ENCODE measurements around the gene CHST11. TPM values are rescaled to one million over a fixed set of nuclear protein-coding genes. Genes with fewer than 3 reads are reported as not detected.

Gene CHST11
- total RNA-seq, 1 donor from 2014 or later, result 6.0 TPM

DNA sequence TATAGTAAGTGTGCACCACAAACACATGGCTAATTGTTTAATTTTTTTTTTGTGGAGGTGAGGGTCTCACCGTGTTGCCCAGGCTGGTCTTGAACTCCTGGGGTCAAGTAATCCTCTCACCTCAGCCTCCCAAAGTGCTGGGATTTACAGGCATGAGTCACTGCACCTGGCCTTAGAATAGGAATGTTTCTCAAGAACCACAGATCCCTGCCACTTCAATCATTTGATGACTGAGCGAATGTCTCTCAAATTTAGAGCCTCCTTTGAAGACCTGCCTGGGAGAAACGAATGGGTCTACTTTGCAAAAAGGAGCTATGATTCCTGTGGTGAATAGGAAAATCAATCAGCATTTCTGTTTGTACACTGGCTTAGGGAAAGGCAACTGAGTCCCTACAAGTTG, 33.5 kb upstream of the CHST11 start:
- Histone ChIP-seq H3K27me3 (ENCODE audit: low read depth) (no peaks in the 10 kb centered on the region), H3K9me3 (replicated peaks) (peaks cover 4% of the 10 kb centered on the region), H3K4me3 (no peak overlapping the region), H3K4me1 (no peaks in the 10 kb centered on the region), H3K36me3 (no peaks in the 10 kb centered on the region), H3K27ac (replicated peaks) (no peak overlapping the region)
- intact Hi-C loops (cut with micrococcal nuclease), result no loop called here
- TF ChIP-seq, protein P1, sequence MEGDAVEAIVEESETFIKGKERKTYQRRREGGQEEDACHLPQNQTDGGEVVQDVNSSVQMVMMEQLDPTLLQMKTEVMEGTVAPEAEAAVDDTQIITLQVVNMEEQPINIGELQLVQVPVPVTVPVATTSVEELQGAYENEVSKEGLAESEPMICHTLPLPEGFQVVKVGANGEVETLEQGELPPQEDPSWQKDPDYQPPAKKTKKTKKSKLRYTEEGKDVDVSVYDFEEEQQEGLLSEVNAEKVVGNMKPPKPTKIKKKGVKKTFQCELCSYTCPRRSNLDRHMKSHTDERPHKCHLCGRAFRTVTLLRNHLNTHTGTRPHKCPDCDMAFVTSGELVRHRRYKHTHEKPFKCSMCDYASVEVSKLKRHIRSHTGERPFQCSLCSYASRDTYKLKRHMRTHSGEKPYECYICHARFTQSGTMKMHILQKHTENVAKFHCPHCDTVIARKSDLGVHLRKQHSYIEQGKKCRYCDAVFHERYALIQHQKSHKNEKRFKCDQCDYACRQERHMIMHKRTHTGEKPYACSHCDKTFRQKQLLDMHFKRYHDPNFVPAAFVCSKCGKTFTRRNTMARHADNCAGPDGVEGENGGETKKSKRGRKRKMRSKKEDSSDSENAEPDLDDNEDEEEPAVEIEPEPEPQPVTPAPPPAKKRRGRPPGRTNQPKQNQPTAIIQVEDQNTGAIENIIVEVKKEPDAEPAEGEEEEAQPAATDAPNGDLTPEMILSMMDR (IDR thresholded peaks at IDR 0.05; ENCODE audit: borderline replicate concordance), result no peak
- DNase-seq, result no peak

DNA sequence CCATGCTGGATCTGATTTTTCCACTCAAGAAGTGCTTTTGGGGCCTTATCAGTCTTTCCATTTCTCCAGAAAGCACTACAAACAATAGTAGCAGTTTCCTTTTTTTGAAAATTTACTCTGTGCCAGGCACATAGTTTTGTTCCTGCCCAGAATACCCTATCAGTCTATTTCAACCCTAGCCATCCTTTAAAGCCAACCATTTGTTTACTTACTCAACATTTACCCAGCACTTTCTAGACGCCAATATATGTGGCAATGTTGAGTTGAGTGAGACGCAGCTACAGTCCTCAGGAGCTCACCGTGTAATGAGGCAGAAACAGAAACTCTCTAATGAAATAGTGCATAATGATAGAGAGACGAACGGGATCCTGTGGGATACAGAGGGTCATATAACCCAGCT, 32.9 kb upstream of the CHST11 start:
- no peaks in the 10 kb centered on the region for H3K27me3 ChIP-seq (ENCODE audit: low read depth)
- H3K4me3 ChIP-seq, result no peak overlapping the region
- H3K27ac ChIP-seq (replicated peaks), result no peak overlapping the region
- no peak for DNase-seq
- no peaks in the 10 kb centered on the region for H3K36me3 ChIP-seq
- H3K4me1 ChIP-seq, result no peaks in the 10 kb centered on the region
- intact Hi-C loops (cut with micrococcal nuclease), result no loop called here
- H3K9me3 ChIP-seq (replicated peaks), result peaks cover 4% of the 10 kb centered on the region
- TF ChIP-seq, protein P1 (IDR thresholded peaks at IDR 0.05; ENCODE audit: borderline replicate concordance), result no peak

DNA sequence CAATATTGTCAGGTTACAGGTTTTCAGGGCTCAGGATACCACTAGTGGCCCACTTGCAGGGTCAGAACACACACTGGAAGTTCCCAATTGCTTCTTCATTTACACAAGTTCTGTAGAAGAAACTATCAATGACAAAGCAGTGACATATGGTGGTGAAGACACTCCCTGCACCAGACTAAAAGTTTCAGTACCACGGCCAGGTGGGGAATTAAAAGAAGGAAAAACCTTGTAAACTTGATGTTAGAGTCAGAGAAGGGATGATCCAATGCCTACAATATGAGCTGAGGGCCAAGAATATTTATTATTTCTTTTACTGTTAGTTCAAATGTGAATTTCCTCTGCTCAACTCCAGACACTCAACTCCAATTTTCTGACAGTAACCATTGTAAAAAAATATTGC, 31.8 kb upstream of the CHST11 start:
- H3K4me1 ChIP-seq, result no peaks in the 10 kb centered on the region
- no peak overlapping the region for H3K27ac ChIP-seq (replicated peaks)
- DNase-seq, result no peak
- intact Hi-C loops (cut with micrococcal nuclease), result no loop called here
- H3K27me3 ChIP-seq (ENCODE audit: low read depth), result no peaks in the 10 kb centered on the region
- H3K4me3 ChIP-seq, result no peak overlapping the region
- peaks cover 4% of the 10 kb centered on the region for H3K9me3 ChIP-seq (replicated peaks)
- no peaks in the 10 kb centered on the region for H3K36me3 ChIP-seq
- TF ChIP-seq, protein P1 (IDR thresholded peaks at IDR 0.05; ENCODE audit: borderline replicate concordance), result no peak

DNA sequence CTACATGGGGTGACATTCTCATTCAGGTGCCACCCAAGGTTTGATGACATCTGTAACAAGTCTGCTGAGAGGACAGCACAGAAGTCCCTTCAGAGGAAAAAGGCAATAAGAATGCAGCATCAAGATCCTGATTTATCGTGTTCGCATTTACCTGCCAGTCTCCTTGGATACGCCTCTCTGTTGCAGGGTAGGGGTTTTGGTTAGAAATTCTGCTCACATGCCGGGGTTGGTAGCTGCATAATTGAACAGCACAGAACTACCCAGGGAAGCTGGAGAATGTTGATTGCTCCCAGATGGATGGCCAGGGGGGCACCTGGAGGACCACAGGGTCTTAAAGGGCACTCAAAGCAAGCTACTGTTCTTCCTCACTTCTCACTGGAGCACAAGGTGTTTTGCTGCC, 31.1 kb upstream of the CHST11 start:
- Histone ChIP-seq H3K36me3 (no peaks in the 10 kb centered on the region), H3K9me3 (replicated peaks) (peaks cover 4% of the 10 kb centered on the region), H3K27me3 (ENCODE audit: low read depth) (no peaks in the 10 kb centered on the region), H3K27ac (replicated peaks) (no peak overlapping the region), H3K4me1 (no peaks in the 10 kb centered on the region), H3K4me3 (no peak overlapping the region)
- intact Hi-C loops (cut with micrococcal nuclease), result no loop called here
- no peak for DNase-seq
- TF ChIP-seq, protein P1 (IDR thresholded peaks at IDR 0.05; ENCODE audit: borderline replicate concordance), result no peak

DNA sequence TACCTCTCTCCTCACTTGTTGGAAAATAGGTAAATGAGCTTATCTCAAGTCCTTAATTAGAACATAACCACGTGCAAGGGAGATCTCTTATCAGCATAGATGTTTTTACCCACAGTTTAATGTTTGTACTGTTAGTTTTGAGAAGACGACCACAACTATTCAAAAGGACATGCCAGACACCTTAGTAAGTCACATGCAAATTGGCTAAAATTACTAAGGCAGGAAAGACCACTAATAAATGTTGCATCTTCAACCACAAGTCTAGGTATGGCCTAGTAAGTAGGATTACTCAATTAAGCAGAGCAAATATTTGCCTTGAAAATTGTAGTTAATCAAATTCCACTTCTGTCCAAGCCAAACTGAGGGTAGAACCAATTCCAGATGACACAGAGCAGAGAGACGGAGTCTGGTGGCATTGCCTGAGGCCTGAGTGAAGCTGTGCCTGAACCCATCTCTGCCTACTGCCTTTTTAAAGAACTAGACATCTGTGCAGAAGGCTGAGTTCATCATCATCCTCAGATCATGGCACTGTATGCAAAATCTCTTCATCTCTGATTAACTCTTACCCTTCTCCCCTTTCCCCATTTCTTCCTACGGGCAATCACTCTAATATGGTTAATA, 29.7 kb upstream of the CHST11 start:
- Histone ChIP-seq H3K9me3 (replicated peaks) (peaks cover 4% of the 10 kb centered on the region), H3K4me3 (no peak overlapping the region), H3K36me3 (no peaks in the 10 kb centered on the region), H3K4me1 (no peaks in the 10 kb centered on the region), H3K27me3 (ENCODE audit: low read depth) (no peaks in the 10 kb centered on the region), H3K27ac (replicated peaks) (no peak overlapping the region)
- no peak for DNase-seq
- TF ChIP-seq, protein P1 (IDR thresholded peaks at IDR 0.05; ENCODE audit: borderline replicate concordance), result no peak
- intact Hi-C loops (cut with micrococcal nuclease), result no loop called here

Measured in left ventricle myocardium inferior (tissue), 1 donor.